Trophoblast cell (in vitro differentiated cells and primary cell): Measurements from ENCODE around the gene ACP4.

Experiments
- DNase-seq, 2 donors: peaks; one replicate each; pipeline ENCODE4 v3.0.0-alpha.2; 2016
- H2AFZ ChIP-seq: 2 replicates; pipeline ENCODE4 v1.6.1; 2013; ENCODE audit warnings: low read length, moderate library complexity, mild to moderate bottlenecking; ENCODE audit not compliant: insufficient read depth, poor library complexity
- H2AK5ac ChIP-seq: 2 replicates; pipeline ENCODE4 v1.6.1; 2013; ENCODE audit warnings: mild to moderate bottlenecking, low read length
- H2BK120ac ChIP-seq: 2 replicates; pipeline ENCODE4 v1.6.1; 2013; ENCODE audit warnings: low read length, mild to moderate bottlenecking, moderate library complexity; ENCODE audit not compliant: insufficient read depth, poor library complexity
- H2BK12ac ChIP-seq: 2 replicates; pipeline ENCODE4 v1.6.1; 2013; ENCODE audit warnings: mild to moderate bottlenecking, low read length, moderate library complexity
- H2BK5ac ChIP-seq: 2 replicates; pipeline ENCODE4 v1.6.1; 2013; ENCODE audit warnings: low read length, low read depth, moderate library complexity, mild to moderate bottlenecking; ENCODE audit not compliant: poor library complexity
- H3K14ac ChIP-seq: 2 replicates; pipeline ENCODE4 v1.6.1; 2013; ENCODE audit warnings: mild to moderate bottlenecking, low read length
- H3K18ac ChIP-seq: 2 replicates; pipeline ENCODE4 v1.6.1; 2013; ENCODE audit warnings: mild to moderate bottlenecking, low read length
- H3K23ac ChIP-seq: 2 replicates; pipeline ENCODE4 v1.6.1; 2013; ENCODE audit warnings: low read length
- H3K27ac ChIP-seq: 2 replicates; pipeline ENCODE4 v1.5.1; 2013; ENCODE audit warnings: low read depth, mild to moderate bottlenecking, inconsistent platforms, low read length, moderate library complexity
- H3K27me3 ChIP-seq: 2 replicates; pipeline ENCODE4 v1.6.1; 2013; ENCODE audit warnings: inconsistent platforms, mild to moderate bottlenecking, low read length, moderate library complexity; ENCODE audit not compliant: insufficient read depth
- H3K36me3 ChIP-seq, 2 experiments: 1 replicate in 1 of 2; 2 replicates in 1 of 2; pipeline ENCODE4 v1.6.1; 2013; ENCODE audit warnings: low read length in 2 of 2, mild to moderate bottlenecking in 2 of 2, moderate library complexity in 1 of 2; ENCODE audit not compliant: insufficient read depth in 2 of 2, control insufficient read depth in 1 of 2
- H3K4ac ChIP-seq: 2 replicates; pipeline ENCODE4 v1.6.1; 2013; ENCODE audit warnings: low read depth, mild to moderate bottlenecking, low read length, moderate library complexity
- H3K4me1 ChIP-seq, 2 experiments: 1 replicate in 1 of 2; 2 replicates in 1 of 2; pipeline ENCODE4 v1.6.1; 2013; ENCODE audit warnings: low read length in 2 of 2, mild to moderate bottlenecking in 2 of 2, moderate library complexity in 1 of 2; ENCODE audit not compliant: insufficient read depth in 2 of 2, control insufficient read depth in 1 of 2
- H3K4me2 ChIP-seq: 2 replicates; pipeline ENCODE4 v1.6.1; 2013; ENCODE audit warnings: inconsistent platforms, mild to moderate bottlenecking, low read length, moderate library complexity
- H3K4me3 ChIP-seq: 2 replicates; pipeline ENCODE4 v1.5.1; 2013; ENCODE audit warnings: mild to moderate bottlenecking, low read depth, low read length, inconsistent platforms
- H3K79me1 ChIP-seq: one replicate; pipeline ENCODE4 v1.6.1; 2013; ENCODE audit warnings: low read length
- H3K79me2 ChIP-seq: 2 replicates; pipeline ENCODE4 v1.6.1; 2013; ENCODE audit warnings: low read length, mild to moderate bottlenecking; ENCODE audit not compliant: control insufficient read depth, insufficient read depth, poor library complexity
- H3K9ac ChIP-seq: 2 replicates; pipeline ENCODE4 v1.6.1; 2013; ENCODE audit warnings: mild to moderate bottlenecking, low read length
- H3K9me3 ChIP-seq: 2 replicates; pipeline ENCODE4 v1.6.1; 2013; ENCODE audit warnings: low read depth, mild to moderate bottlenecking, control low read depth, inconsistent platforms, low read length; ENCODE audit not compliant: insufficient read depth
- H4K12ac ChIP-seq: 2 replicates; pipeline ENCODE4 v1.6.1; 2013; ENCODE audit warnings: low read depth, mild to moderate bottlenecking, low read length, moderate library complexity
- H4K8ac ChIP-seq: 2 replicates; pipeline ENCODE4 v1.6.1; 2013; ENCODE audit warnings: low read depth, mild to moderate bottlenecking, low read length, moderate library complexity
- H4K91ac ChIP-seq: one replicate; pipeline ENCODE4 v1.6.1; 2013; ENCODE audit warnings: low read depth, mild to moderate bottlenecking, low read length, moderate library complexity
- WGBS: extraction: QIAGEN DNeasy Blood & Tissue Kit; methylation state at CpG from one replicate; pipeline ENCODE4 v1.1.7; 2013; ENCODE audit warnings: missing lambda C conversion rate; ENCODE audit not compliant: insufficient read length, insufficient coverage; ENCODE audit errors: extremely low coverage; 5-methylcytosine and 5-hydroxymethylcytosine counted together

ACP4 gene

GRCh38 chr19:50822661-50823208 lies 32.5 kb downstream of the ACP4 start:
- Histone ChIP-seq H2BK5ac (no peak overlapping the region), H3K4ac (no peak overlapping the region), H2AFZ (no peak overlapping the region), H3K9me3 (peaks cover 24% of the 10 kb centered on the region), H3K14ac (no peak overlapping the region), H2AK5ac (no peak overlapping the region), H3K36me3 (no peaks in the 10 kb centered on the region), H2BK120ac (no peak overlapping the region), H3K4me1 (peaks cover 0 to 2% of the 10 kb centered on the region in 2 experiments), H2BK12ac (no peak overlapping the region), H4K8ac (no peak overlapping the region), H4K12ac (no peak overlapping the region), H3K9ac (no peak overlapping the region), H3K23ac (no peak overlapping the region), H3K79me1 (no peaks in the 10 kb centered on the region), H3K27me3 (peaks cover 27% of the 10 kb centered on the region), H3K27ac (no peak overlapping the region), H4K91ac (no peak overlapping the region), H3K18ac (no peak overlapping the region), H3K4me2 (no peak overlapping the region), H3K79me2 (no peaks in the 10 kb centered on the region), H3K4me3 (no peak overlapping the region)
- DNase-seq = no peak
- WGBS = no CpG with 5 or more reads among the region's 7 CpGs

GRCh38 chr19:50823389-50824042 lies 33.3 kb downstream of the ACP4 start, which contains the start of gene KLK1:
KLK1 (minus strand) TSS chr19:50823787; CDS start chr19:50823748, 39 bp downstream.
- H3K9ac ChIP-seq = no peak within 1 kb of the TSS
- H2BK5ac ChIP-seq = no peak within 1 kb of the TSS
- no peak within 1 kb of the TSS for H3K18ac ChIP-seq
- no peak within 1 kb of the TSS for H3K4me3 ChIP-seq
- no peak for DNase-seq
- H2AK5ac ChIP-seq = no peak within 1 kb of the TSS
- H3K27ac ChIP-seq = no peak within 1 kb of the TSS
- H3K79me1 ChIP-seq = no peaks in the 10 kb centered on the region
- H2AFZ ChIP-seq = no peak within 1 kb of the TSS
- no peak within 1 kb of the TSS for H3K23ac ChIP-seq
- H4K91ac ChIP-seq = no peak within 1 kb of the TSS
- H3K14ac ChIP-seq = no peak within 1 kb of the TSS
- no peak within 1 kb of the TSS for H4K8ac ChIP-seq
- H3K4me2 ChIP-seq = no peak within 1 kb of the TSS
- H3K9me3 ChIP-seq = peaks cover 19% of the 10 kb centered on the region
- H3K27me3 ChIP-seq = peaks cover 19% of the 10 kb centered on the region
- WGBS = no CpG with 5 or more reads among the region's 14 CpGs
- H3K4ac ChIP-seq = no peak within 1 kb of the TSS
- H3K79me2 ChIP-seq = no peaks in the 10 kb centered on the region
- H3K4me1 ChIP-seq = no peaks in the 10 kb centered on the region
- no peaks in the 10 kb centered on the region for H3K36me3 ChIP-seq
- H4K12ac ChIP-seq = no peak within 1 kb of the TSS
- H2BK120ac ChIP-seq = no peak within 1 kb of the TSS
- no peak within 1 kb of the TSS for H2BK12ac ChIP-seq

- H3K79me1 ChIP-seq = no peaks in the 10 kb centered on the region
- H4K91ac ChIP-seq = no peak overlapping the region
- H3K18ac ChIP-seq = no peak overlapping the region
- no peak overlapping the region for H3K4ac ChIP-seq
- no peaks in the 10 kb centered on the region for H3K4me1 ChIP-seq
- H3K79me2 ChIP-seq = no peaks in the 10 kb centered on the region
- no peak overlapping the region for H4K12ac ChIP-seq
- H4K8ac ChIP-seq = no peak overlapping the region
- no peak overlapping the region for H3K23ac ChIP-seq
- DNase-seq = no peak
- WGBS = no CpG with 5 or more reads among the region's 43 CpGs
- H2AFZ ChIP-seq = no peak overlapping the region
- no peak overlapping the region for H3K14ac ChIP-seq
- H3K9ac ChIP-seq = no peak overlapping the region
- H2AK5ac ChIP-seq = no peak overlapping the region
- H2BK12ac ChIP-seq = no peak overlapping the region
- peaks cover 9% of the 10 kb centered on the region for H3K9me3 ChIP-seq
- H2BK5ac ChIP-seq = no peak overlapping the region
- H3K4me3 ChIP-seq = no peak overlapping the region
- no peak overlapping the region for H2BK120ac ChIP-seq
- no peak overlapping the region for H3K27ac ChIP-seq
- H3K27me3 ChIP-seq = no peaks in the 10 kb centered on the region
- no peak overlapping the region for H3K4me2 ChIP-seq
- H3K36me3 ChIP-seq = no peaks in the 10 kb centered on the region
Measured at GRCh38 chr19:50826492-50827240, 36.5 kb downstream of the ACP4 start.

GRCh38 chr19:50827476-50827875 lies 37.3 kb downstream of the ACP4 start:
- Histone ChIP-seq H2BK120ac (no peak overlapping the region), H3K79me1 (no peaks in the 10 kb centered on the region), H3K79me2 (no peaks in the 10 kb centered on the region), H4K8ac (no peak overlapping the region), H2AFZ (no peak overlapping the region), H2AK5ac (no peak overlapping the region), H3K27ac (no peak overlapping the region), H3K23ac (no peak overlapping the region), H4K91ac (no peak overlapping the region), H3K9me3 (peaks cover 8% of the 10 kb centered on the region), H3K18ac (no peak overlapping the region), H4K12ac (no peak overlapping the region), H3K36me3 (no peaks in the 10 kb centered on the region), H3K9ac (no peak overlapping the region), H3K27me3 (no peaks in the 10 kb centered on the region), H3K4ac (no peak overlapping the region), H2BK12ac (no peak overlapping the region), H3K4me3 (no peak overlapping the region), H2BK5ac (no peak overlapping the region), H3K4me2 (no peak overlapping the region), H3K14ac (no peak overlapping the region), H3K4me1 (no peaks in the 10 kb centered on the region)
- DNase-seq = no peak
- no CpG with 5 or more reads among the region's 14 CpGs for WGBS
